GM23248 (cell line): Measurements from ENCODE around the gene NAA80. TPM values are rescaled to one million over a fixed set of nuclear protein-coding genes. Genes with fewer than 3 reads are reported as not detected.

Source experiments
- DNase-seq: peaks from one replicate; pipeline ENCODE4 v3.0.0-alpha.2; 2015
- H2AFZ ChIP-seq: fragments of 200-600 bp; sonication (generic); 2 replicates; pipeline ENCODE4 v1.6.1; 2016; ENCODE audit warnings: antibody characterized with exemption
- H3F3A ChIP-seq: fragments of 200-600 bp; sonication (generic); 2 replicates; pipeline ENCODE4 v1.6.1; 2016; ENCODE audit warnings: mild to moderate bottlenecking, antibody characterized with exemption, mixed run types; ENCODE audit not compliant: insufficient read depth
- H3K27ac ChIP-seq: fragments of 200-600 bp; sonication (generic); 2 replicates; pipeline ENCODE4 v1.5.1; 2016; ENCODE audit warnings: mild to moderate bottlenecking
- H3K27me3 ChIP-seq: fragments of 200-600 bp; sonication (generic); replicated peaks from 2 replicates; pipeline ENCODE4 v1.6.1; 2016; ENCODE audit warnings: mild to moderate bottlenecking; ENCODE audit not compliant: insufficient read depth
- H3K36me3 ChIP-seq: fragments of 200-600 bp; sonication (generic); 2 replicates; pipeline ENCODE4 v1.6.1; 2016; ENCODE audit warnings: low read depth, mild to moderate bottlenecking
- H3K4me1 ChIP-seq: fragments of 200-600 bp; sonication (generic); 2 replicates; pipeline ENCODE4 v1.6.1; 2016; ENCODE audit warnings: mild to moderate bottlenecking; ENCODE audit not compliant: insufficient read depth
- H3K4me2 ChIP-seq: fragments of 200-600 bp; sonication (generic); one replicate; pipeline ENCODE4 v1.6.1; 2016; ENCODE audit warnings: mild to moderate bottlenecking; ENCODE audit not compliant: unreplicated experiment
- H3K4me3 ChIP-seq: fragments of 200-600 bp; sonication (generic); 2 replicates; pipeline ENCODE4 v1.5.1; 2016; ENCODE audit warnings: mild to moderate bottlenecking
- H3K79me2 ChIP-seq: fragments of 200-600 bp; sonication (generic); 2 replicates; pipeline ENCODE4 v1.6.1; 2016; ENCODE audit warnings: mild to moderate bottlenecking; ENCODE audit not compliant: insufficient read depth
- H3K9ac ChIP-seq: fragments of 200-600 bp; sonication (generic); 2 replicates; pipeline ENCODE4 v1.6.1; 2016; ENCODE audit warnings: mild to moderate bottlenecking
- H3K9me2 ChIP-seq: fragments of 200-600 bp; sonication (generic); 2 replicates; pipeline ENCODE4 v1.6.1; 2016; ENCODE audit warnings: mixed run types, mild to moderate bottlenecking, moderate library complexity; ENCODE audit not compliant: insufficient read depth
- H3K9me3 ChIP-seq: fragments of 200-600 bp; sonication (generic); one replicate; pipeline ENCODE4 v1.6.1; 2017; ENCODE audit warnings: low read depth
- H4K20me1 ChIP-seq: fragments of 200-600 bp; sonication (generic); 2 replicates; pipeline ENCODE4 v1.6.0; 2016; ENCODE audit not compliant: insufficient read depth
- EZH2 ChIP-seq: fragments of 200-600 bp; sonication (generic); IDR thresholded peaks from 2 replicates; pipeline ENCODE4 v1.6.1; 2018; ENCODE audit warnings: antibody characterized with exemption, mild to moderate bottlenecking; ENCODE audit not compliant: insufficient read depth, poor library complexity, severe bottlenecking
- EZH2phosphoT487 ChIP-seq: fragments of 200-600 bp; sonication (generic); IDR thresholded peaks from 2 replicates; pipeline ENCODE4 v1.6.1; 2018; ENCODE audit warnings: antibody characterized with exemption, moderate library complexity, mild to moderate bottlenecking, low read depth; ENCODE audit not compliant: insufficient read depth
- WGBS, 2 experiments: methylation state at CpG; one replicate each; pipeline ENCODE4 v1.1.6; 2015 to 2017; ENCODE audit warnings: low lambda C conversion rate in 2 of 2, low coverage in 1 of 2; ENCODE audit errors: missing lambda C conversion rate in 2 of 2; 5-methylcytosine and 5-hydroxymethylcytosine counted together
- in situ Hi-C: fragments of 300-500 bp; cut with MboI; formaldehyde crosslinking; loops from 2 replicates; pipeline ENCODE4 v1.15.0; 2020
- polyA plus RNA-seq: library from polyadenylated mRNA; unstranded; fragments of >200 nt; fragmentation: Nextera tagmentation; extraction: Ambion mirVana; gene quantifications from 2 replicates; pipeline ENCODE4 v1.2.1, GENCODE V29; 2016
- total RNA-seq: library from RNA; depleted of rRNA; stranded (reverse); fragments of >200 nt; shearing (Covaris generic); gene quantifications from 2 replicates; pipeline ENCODE4 v1.2.3, GENCODE V29; 2014

Gene NAA80
- total and polyA plus RNA-seq, 2 experiments from 2014 or later = 7.8 to 10.8 TPM

DNA sequence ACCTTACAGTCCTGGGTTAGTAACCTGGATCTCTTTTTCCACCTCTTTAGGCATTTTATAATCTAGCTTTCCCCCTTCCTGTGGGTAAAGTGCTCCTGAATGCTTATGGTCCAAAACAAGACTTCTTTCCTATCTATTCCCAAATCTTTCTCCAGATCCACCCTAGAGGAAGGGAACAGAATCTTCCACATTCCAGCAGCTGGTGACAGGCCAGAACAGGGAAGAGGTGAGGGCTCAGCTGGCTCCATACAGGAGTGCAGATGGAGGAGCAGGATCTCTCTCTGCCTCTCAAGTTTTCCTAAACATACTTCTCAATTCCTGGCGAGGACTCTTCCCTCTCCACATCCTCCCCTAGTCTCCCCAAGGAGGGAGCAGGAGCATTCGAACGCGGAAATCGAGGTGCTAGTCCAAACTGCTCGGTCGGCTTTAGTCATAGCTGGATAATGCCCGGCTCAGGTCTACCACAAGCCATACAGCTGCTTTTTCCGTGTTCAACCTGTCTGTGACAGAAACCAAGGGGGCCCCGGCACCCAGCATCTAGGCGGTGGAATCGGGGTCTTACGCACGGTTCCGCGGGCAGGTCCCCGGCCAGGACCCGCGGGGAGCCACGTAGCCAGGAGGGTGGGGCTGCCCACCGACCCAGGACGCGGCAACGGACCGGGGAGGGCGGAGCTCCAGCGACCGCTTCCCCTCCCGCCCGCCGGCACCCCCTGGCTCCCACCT is 37.4 kb upstream of the NAA80 start:
- Histone ChIP-seq H3K9me2 (no peaks in the 10 kb centered on the region), H2AFZ (0 out of 2 replicates have a peak overlapping the region, but pooled peaks have one; percentile 7), H3K9me3 (no peaks in the 10 kb centered on the region), H3K79me2 (peaks cover 81% of the 10 kb centered on the region), H3K27me3 (no peaks in the 10 kb centered on the region), H3K4me1 (peaks cover 53% of the 10 kb centered on the region), H3F3A (peaks cover 50% of the 10 kb centered on the region), H3K9ac (peak overlapping the region; percentile 99), H3K4me3 (peak overlapping the region; percentile 89), H3K36me3 (no peaks in the 10 kb centered on the region; the same call in 1 of the 2 replicates), H3K4me2 (peak overlapping the region; percentile 96), H4K20me1 (no peaks in the 10 kb centered on the region; the same call in 1 of the 2 replicates), H3K27ac (peak overlapping the region; percentile 96)
- WGBS, 2 experiments = 1% methylated on average over 25 to 30 of the region's 31 CpGs
- peak; percentile 76 for DNase-seq
- in situ Hi-C loops = no loop called here
- TF ChIP-seq EZH2 = no peak
- no peak for TF ChIP-seq EZH2phosphoT487

DNA sequence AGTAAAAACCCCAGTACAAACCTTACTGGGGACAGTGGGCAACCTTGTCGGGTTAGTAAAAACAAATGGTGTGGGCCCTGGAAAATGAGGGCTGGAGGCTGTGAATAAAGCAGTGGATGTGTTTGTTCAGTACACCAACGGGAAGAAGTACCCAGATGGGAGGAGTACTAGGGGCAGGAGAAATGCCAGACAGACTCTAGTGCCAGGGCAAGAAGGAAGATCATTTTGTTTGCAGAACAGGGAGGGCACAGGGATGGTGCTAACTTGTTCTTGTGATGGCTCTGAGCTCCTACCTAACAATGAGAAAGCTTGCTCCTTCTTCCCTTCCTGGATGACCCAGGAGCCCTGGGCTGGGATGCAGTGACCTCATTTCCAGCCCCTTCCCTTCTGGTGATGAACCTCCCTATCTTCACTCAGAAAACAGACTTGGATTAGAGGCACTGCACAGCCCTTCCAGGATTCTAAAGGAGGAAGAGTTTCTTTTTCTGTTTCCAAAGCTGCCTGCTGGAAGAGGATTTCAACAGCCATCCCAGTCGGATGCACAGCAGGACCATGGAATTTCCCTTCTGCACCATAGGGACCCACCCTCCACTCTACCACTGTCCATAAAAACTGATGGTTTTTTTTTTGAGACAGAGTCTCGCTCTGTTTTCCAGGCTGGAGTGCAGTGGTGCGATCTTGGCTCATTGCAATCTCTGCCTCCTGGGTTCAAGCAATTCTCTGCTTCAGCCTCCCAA is 35.3 kb upstream of the NAA80 start:
- Histone ChIP-seq H3K4me1 (peaks cover 46% of the 10 kb centered on the region), H3K36me3 (peaks cover 18% of the 10 kb centered on the region), H2AFZ (no peak overlapping the region), H3F3A (peaks cover 62% of the 10 kb centered on the region), H3K4me2 (peak overlapping the region; percentile 96), H3K9me2 (no peaks in the 10 kb centered on the region), H3K9ac (peak overlapping the region; percentile 99), H3K27me3 (no peaks in the 10 kb centered on the region), H4K20me1 (no peaks in the 10 kb centered on the region; the same call in 1 of the 2 replicates), H3K79me2 (peaks cover 86% of the 10 kb centered on the region), H3K4me3 (peak overlapping the region; percentile 89), H3K27ac (peak overlapping the region; percentile 96), H3K9me3 (no peaks in the 10 kb centered on the region)
- 33 to 44% methylated on average over 5 of the region's 5 CpGs for WGBS, 2 experiments
- TF ChIP-seq EZH2 (no peak), EZH2phosphoT487 (no peak)
- no peak for DNase-seq
- in situ Hi-C loops = no loop called here

- H3K27ac ChIP-seq = peak overlapping the region; percentile 96
- H2AFZ ChIP-seq = no peak overlapping the region
- H4K20me1 ChIP-seq = no peaks in the 10 kb centered on the region; the same call in 1 of the 2 replicates
- peaks cover 44% of the 10 kb centered on the region for H3K4me1 ChIP-seq
- peak overlapping the region; percentile 96 for H3K4me2 ChIP-seq
- H3K4me3 ChIP-seq = peak overlapping the region; percentile 89
- H3K36me3 ChIP-seq = peaks cover 23% of the 10 kb centered on the region
- no peaks in the 10 kb centered on the region for H3K27me3 ChIP-seq
- WGBS, 2 experiments = 16 to 23% methylated on average over 12 of the region's 12 CpGs
- in situ Hi-C loops = no loop called here
- TF ChIP-seq EZH2 = no peak
- no peak for TF ChIP-seq EZH2phosphoT487
- peak overlapping the region; percentile 99 for H3K9ac ChIP-seq
- no peaks in the 10 kb centered on the region for H3K9me3 ChIP-seq
- H3K79me2 ChIP-seq = peaks cover 79% of the 10 kb centered on the region
- peak; percentile 91 for DNase-seq
- peaks cover 64% of the 10 kb centered on the region for H3F3A ChIP-seq
- no peaks in the 10 kb centered on the region for H3K9me2 ChIP-seq
Observed at GRCh38 chr3:50333744-50334328, 34.6 kb upstream of the NAA80 start.

DNA sequence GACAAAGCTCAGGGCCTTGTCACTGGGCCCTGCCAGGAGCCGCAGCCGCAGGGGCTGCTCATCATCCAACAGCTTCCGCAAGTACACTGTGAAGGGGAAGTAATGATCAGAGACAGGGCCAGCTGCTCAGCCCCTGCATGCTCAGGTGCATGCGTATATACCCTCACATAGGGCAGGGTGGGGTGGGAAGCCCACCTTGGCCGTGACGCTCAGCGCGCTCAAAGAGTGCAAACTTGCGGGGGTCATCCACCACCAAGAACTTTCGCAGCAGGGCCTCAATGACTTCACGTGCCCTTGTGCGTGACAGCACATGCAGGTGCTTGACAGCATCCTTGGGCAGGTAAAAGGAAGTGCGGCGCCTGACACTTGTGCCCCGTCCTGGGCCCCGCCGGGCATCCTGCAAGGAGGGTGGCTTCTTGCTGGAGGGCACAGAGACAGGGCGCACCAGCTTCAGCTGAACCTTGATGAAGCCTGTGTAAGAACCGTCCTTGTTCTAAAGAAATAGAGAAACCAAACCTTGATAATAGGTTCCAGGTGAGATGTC is 32.2 kb upstream of the NAA80 start:
- DNase-seq = no peak
- peaks cover 44% of the 10 kb centered on the region for H3K4me1 ChIP-seq
- H3K9me3 ChIP-seq = no peaks in the 10 kb centered on the region
- H3K9ac ChIP-seq = no peak overlapping the region
- no peak for TF ChIP-seq EZH2phosphoT487
- TF ChIP-seq EZH2 = no peak
- H3F3A ChIP-seq = peaks cover 56% of the 10 kb centered on the region
- no peak overlapping the region for H2AFZ ChIP-seq
- H3K79me2 ChIP-seq = peaks cover 77% of the 10 kb centered on the region
- in situ Hi-C loops = no loop called here
- no peaks in the 10 kb centered on the region; the same call in 1 of the 2 replicates for H4K20me1 ChIP-seq
- no peak overlapping the region for H3K4me2 ChIP-seq
- no peaks in the 10 kb centered on the region for H3K27me3 ChIP-seq
- H3K9me2 ChIP-seq = no peaks in the 10 kb centered on the region
- peaks cover 23% of the 10 kb centered on the region for H3K36me3 ChIP-seq
- no peak overlapping the region for H3K27ac ChIP-seq
- 93% methylated on average over 19 of the region's 19 CpGs for WGBS, 2 experiments
- H3K4me3 ChIP-seq = no peak overlapping the region
